IPS DF 4.7 (cell line): ENCODE measurements around the gene LAMA1.
"Not testable (repeated sequence)": the region's sequence is repeated elsewhere in the genome, so short reads cannot be mapped to it uniquely, and the experiment has no call there.

Experiments
- DNase-seq: peaks from one replicate; pipeline ENCODE4 v3.0.0-alpha.2; 2013; ENCODE audit warnings: low spot score; ENCODE audit errors: extremely low read depth

The LAMA1 gene, protein sequence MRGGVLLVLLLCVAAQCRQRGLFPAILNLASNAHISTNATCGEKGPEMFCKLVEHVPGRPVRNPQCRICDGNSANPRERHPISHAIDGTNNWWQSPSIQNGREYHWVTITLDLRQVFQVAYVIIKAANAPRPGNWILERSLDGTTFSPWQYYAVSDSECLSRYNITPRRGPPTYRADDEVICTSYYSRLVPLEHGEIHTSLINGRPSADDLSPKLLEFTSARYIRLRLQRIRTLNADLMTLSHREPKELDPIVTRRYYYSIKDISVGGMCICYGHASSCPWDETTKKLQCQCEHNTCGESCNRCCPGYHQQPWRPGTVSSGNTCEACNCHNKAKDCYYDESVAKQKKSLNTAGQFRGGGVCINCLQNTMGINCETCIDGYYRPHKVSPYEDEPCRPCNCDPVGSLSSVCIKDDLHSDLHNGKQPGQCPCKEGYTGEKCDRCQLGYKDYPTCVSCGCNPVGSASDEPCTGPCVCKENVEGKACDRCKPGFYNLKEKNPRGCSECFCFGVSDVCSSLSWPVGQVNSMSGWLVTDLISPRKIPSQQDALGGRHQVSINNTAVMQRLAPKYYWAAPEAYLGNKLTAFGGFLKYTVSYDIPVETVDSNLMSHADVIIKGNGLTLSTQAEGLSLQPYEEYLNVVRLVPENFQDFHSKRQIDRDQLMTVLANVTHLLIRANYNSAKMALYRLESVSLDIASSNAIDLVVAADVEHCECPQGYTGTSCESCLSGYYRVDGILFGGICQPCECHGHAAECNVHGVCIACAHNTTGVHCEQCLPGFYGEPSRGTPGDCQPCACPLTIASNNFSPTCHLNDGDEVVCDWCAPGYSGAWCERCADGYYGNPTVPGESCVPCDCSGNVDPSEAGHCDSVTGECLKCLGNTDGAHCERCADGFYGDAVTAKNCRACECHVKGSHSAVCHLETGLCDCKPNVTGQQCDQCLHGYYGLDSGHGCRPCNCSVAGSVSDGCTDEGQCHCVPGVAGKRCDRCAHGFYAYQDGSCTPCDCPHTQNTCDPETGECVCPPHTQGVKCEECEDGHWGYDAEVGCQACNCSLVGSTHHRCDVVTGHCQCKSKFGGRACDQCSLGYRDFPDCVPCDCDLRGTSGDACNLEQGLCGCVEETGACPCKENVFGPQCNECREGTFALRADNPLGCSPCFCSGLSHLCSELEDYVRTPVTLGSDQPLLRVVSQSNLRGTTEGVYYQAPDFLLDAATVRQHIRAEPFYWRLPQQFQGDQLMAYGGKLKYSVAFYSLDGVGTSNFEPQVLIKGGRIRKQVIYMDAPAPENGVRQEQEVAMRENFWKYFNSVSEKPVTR (N-terminal part only)

DNA sequence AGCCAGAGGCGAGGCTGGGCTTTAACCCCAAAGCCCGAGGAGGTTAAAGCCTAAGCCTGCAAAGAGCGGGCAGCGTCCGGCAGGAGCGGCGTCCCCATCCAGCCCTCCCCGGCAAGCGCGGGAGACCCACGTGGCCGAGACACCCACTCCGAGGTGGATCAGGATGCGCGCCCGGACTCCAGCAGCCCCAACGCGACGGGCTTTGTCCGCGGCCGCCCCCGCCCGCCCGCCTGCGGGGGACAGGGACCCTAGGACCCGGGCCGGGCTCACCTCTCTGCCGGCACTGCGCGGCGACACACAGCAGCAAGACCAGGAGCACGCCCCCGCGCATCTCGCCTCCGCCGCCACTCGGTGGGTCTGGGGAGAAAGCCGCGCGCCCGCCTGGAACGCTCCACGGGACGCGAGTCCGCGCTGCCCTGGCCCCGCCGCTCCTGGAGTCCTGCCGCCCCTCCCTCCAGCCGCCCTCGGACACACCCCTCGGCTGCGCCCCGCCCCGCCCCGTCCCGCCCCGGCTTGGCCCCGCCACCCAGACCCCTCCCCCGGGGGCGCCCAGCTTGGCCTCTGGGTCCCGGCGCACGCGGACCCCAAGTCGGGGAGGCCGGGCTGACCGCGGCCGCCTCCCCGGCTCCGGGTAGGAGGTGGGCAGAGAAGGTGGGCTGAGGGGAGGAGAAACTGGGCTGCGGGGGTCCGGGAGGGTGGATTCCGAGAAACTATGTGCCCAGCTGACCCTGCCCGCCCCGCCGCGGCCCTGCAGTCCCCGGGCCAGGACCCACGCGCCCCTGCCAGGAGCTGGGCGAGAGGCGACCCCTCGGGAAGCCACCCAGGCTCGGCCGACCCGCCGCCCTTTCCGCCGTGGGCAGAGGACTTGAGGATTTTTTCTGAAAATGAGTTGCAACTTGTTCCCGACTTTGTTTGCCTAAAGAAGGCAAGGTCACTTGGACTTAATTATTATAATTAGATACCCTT is at the start of gene LAMA1:
Gene LAMA1 (minus strand): TSS at position 408 of the 966 bp plus-strand sequence. CDS start 77 bp downstream, at position 331.
- DNase-seq: no peak

DNA sequence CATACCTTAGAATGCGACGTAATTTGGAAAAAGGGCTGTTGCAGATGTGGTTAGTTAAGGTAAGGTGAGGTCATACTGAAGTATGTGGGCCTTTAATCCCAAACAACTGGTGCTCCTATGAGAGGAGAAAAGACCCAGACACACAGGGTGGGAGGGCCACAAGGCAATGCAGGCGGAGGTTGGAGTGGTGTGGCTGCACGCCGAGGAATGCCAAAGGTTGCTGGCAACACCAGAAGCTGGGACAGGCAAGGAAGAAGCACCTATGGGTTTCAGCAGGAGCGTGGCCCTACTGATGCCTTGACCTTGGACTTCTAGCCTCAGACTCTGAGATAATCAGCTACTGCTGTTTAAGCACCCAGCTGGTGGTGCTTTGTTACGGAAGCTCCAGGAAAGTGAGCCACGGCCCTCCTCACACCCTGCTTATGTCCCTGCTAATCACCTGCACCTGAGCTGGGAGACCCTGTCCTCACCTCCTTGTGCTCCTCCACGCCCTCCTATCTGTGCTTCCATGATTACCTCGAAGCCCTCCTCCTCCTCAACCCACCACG is 48.3 kb upstream of the LAMA1 start:
- no peak for DNase-seq

DNA sequence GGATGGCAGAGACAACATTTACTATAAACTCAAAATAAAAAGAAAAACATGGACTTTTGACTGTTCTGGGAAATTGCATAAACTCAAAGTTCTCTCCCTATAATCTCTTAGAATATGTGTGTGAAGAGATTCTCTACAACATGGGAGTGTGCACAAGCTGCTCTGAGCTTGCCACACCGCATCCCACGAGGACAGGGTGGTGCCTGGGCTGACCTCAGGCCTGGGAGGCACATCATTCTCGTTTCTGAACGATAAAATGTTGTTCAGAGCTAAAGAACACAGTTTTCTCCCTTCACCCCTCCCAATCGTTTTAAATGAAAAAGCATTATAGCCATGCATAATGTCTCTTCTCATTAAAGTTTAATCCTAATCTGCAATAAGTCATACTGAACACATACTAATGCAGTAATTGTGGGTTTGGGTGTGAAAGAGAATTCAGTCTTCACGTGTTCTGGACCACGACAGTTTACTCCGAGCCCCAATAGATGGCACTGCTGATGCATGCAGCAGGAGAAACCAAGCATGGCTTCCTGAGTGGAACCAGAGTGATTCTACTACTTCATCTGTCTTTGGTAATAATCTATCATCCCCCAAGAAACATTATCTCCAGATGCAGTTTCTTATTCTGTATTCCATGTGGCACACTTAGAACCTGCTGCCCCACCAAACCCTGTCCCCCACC is 46.9 kb upstream of the LAMA1 start:
- no peak for DNase-seq

DNA sequence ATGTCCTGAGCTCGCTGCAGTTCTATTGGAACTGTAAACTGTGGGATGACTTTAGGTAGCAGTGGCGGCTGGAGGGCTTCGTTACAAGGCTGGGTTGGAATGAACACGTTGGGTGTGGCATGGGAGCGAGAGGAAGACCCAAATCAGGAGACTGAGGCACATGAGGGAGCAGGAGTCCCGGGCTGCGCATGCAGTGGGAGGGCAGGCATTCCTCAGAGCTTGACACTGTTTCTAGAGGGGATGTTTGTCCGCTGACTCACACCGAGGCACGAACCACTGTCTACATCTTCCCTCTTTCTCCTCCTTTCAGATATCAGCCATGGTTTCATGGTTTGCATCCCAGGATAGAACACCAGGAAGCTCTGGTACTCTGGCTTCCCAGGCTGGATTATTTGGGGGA is 40.6 kb upstream of the LAMA1 start:
- no peak for DNase-seq

DNA sequence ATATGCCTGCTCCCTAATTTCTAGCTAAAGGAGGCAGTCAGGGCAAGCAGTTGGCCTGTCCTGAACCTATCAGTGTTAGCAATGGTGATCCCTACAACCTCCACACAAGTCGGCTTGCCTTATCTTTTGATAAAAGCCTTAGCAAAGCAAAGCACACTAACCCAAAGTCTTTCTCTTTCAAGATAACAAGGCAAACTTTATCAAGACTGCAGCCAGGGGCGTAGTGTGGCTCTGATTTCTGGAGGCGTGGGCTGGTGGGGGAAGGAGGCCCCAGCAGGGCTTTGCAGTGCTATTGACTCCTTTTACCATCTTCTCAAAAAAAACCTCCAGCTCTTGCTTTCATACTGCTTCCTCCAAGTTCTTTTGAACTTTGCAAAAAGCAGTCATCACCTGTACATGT is 40.2 kb upstream of the LAMA1 start:
- no peak for DNase-seq

DNA sequence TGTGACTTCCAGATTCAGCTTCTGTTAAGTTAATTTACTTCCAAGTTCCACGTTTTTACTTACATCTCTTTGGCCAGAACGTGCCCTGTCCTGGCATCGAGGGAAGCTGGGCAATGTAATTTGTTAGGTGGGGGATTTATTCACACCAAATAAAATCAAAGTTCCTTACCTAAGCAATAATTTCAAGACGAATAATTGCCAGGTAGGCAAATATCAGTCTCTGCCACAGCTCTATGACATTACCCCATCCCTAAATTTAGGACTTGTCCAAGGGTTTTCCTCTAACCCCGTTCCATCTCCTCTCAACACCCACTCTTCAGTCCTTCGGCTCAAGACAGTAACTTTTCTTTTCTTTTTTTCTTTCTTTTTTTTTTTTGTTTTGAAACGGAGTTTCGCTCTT is 38.3 kb upstream of the LAMA1 start:
- DNase-seq: no peak

DNA sequence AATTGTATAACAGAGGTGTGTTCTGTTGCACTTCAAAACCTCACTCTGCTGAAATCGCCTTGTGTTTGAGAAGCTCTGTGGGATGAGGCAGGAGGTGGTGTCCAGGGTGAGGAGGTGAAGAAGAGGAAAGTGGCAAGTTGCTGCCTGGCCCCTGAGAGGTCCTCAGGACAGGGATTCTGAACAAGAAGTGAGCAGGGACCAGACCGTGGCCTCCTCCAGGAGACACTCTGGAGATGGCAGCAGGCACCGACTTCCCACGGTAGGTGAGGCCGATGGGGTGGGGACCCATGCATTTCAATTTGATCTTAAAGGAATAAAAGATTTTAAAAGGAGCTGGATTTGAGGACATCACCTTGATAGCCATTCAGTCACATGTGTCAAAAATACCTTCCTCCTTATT is 37.5 kb upstream of the LAMA1 start:
- no peak for DNase-seq

DNA sequence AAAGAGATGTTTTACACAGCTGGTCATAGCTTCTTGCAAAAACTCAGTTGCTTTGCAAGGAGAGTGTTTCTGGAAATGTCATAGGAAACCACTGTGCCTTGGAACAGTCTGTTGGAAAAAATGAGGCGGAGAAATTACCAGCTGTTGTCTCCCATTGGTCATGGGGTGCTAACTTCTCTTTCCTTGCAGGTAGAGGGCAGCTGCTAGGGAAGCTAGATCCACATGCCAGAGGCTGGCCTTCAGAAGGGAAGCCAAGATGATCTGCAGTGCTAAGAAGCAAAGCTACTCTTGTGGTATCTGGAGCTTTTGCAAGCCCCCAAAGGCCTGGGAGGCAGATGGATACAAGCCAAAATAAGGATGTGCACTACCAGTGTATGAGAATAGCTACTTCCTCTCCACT is 34.8 kb upstream of the LAMA1 start:
- DNase-seq: no peak

DNA sequence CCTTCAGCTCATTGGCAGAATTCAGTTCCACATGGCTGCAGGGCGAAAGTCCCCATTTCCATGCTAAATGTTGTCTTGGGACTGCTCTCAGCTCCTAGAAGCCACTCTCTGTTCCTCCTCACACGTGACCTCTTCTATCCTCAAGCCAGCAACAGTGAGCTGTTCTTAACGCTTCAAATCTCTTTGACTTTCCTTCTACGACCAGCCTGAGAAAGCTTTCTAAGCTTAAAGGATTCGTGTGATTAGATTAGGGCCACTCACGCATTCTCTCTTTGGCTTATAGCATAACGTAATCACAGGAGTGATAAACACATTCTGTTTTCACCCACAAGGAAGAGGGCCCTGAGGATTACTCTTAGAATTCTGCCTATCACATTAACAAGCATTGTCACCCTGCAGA is 29.8 kb upstream of the LAMA1 start:
- no peak for DNase-seq

DNA sequence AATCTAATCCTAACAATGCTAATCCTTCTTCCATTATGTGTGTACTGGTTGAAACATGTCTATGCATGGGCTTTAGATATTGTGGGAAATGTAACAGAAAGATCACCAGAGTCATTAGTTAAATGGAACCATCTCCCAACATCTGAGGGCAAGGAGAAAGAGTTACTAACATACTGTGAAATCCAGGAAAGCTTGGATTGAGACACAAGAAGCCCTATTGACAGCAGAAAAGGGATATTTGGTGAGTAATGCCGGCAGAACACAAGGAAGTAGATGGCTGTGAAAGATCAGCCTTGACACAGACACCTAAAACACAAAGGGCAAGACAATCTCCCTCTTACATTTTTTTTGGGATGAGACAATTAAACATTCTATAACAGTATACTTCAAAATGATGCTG is 28.5 kb upstream of the LAMA1 start:
- no peak for DNase-seq

DNA sequence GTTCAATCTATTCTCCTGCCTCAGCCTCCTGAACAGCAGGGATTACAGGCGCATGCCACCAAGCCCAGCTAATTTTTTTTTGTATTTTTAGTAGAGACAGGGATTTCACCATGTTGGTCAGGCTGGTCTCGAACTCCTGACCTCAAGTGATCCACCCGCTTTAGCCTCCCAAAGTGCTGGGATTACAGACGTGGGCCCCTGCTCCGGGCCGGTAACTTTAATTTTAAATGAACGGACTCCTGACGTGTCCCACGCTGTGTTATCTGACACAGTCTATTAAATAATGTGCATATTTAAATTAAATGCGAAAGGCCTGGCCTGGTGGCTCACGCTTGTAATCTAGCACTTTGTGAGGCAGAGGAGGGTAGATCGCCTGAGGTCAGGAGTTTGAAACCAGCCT is 27.3 kb upstream of the LAMA1 start:
- DNase-seq: not testable (repeated sequence)

DNA sequence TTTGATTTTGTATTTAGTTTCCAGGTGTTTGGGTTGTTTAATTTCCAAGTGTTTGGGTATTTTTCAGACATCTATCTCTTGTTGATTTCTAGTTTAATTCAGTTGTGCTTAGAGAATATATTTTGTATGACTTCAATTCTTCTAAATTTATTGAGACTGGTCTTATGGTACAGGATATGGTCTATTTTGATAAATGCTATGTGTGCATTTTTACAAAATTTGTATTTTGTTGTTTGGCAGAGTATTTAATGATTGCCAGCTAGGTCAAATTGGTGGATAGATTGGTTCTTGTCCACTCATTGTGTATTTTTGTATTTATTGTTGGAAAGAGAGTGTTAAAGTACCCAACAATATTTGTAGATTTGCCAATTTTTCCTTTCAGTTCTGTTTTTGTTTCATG is 23.7 kb upstream of the LAMA1 start:
- no peak for DNase-seq

DNA sequence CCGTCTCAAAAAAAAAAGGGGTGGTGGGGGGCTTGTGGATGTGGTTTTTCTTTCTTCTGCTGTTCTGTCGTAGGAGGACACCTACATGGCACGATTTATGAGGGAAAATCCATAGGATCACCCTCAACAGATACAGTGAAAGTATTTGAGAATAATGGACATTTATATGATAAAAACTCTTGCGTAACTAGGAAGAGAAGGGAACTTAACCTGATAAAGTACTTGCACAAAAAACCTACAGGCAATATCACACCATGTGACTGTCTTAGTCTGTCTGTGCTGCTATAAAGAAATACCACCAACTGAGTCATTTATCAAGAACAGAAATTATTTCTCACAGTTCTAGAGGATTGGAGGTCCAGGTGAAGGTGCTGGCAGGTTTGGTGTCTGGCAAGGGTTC is 21.8 kb upstream of the LAMA1 start:
- DNase-seq: no peak

DNA sequence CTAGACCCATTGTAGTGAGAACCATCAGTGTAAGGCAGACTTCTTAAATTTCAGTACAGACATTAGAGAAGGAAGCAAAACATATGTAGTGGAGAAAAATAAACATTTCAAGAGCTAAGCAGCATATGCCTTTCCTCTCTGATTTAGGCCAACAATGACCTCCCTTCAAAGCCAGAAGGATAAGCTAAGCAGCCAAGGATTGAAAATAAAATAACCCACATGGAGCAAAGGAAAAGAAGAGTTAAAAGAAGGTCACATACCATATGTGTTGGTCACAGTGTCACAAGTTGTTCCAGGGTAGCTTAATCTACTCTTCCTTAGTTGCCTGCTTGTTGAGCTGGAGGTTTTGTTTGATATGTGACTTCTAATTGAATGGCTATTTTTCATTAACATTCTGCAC is 15.6 kb upstream of the LAMA1 start:
- no peak for DNase-seq

DNA sequence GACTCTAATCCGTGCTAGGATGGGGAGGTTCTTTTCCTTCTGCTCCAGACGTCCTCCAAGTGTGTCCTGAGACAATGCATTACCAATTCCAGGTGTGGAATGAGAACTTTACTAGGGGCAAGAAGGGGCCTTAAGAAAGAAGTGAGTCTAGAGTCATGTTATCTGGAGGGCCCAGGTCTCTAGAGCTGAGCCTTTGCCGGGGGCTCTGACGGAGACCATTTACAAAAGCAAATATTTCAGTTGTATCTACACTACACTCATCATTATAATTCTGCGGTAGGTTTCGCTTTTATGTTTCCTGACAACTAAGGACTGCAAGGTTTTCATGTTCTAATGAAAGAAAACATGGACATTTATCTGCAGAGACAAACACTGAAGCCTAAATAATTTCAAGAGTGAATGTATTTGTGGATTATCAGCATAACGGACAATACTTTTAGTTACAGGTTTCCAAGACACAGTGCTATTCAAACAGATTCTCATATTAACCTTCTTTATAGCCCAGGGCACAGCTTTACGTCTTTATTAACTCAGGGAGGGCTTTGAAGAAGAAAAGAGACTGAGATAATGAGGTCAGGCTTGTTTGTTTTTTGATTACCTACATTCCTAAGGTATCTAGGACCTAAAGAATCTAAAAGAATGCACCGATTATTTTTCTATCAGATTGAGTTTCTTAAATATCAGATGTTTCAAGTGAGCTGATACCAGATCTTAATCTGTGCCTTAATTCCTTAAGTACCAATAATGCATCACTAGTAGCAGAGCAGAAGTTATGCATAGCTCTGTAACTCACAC is 15.0 kb upstream of the LAMA1 start:
- DNase-seq: no peak

DNA sequence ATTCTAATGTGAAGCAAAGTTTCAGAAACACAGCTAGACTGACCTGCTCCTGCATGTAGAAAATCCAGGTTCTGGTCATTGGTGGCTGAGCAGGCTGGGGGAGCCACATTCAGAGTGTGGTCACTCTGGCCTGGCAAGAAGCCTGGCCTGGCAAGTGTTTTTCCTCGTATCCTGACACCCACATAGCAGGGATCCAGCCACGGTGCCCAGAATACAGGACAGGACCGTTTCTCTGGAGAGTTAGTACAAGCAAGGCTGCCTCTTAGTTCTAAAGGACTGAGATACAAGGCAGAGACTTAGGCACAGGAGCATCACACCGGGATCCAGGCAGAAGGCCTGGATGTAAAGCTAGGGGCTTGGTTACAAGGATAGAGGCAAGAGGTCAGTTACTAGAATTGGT is 4.8 kb upstream of the LAMA1 start:
- no peak for DNase-seq

DNA sequence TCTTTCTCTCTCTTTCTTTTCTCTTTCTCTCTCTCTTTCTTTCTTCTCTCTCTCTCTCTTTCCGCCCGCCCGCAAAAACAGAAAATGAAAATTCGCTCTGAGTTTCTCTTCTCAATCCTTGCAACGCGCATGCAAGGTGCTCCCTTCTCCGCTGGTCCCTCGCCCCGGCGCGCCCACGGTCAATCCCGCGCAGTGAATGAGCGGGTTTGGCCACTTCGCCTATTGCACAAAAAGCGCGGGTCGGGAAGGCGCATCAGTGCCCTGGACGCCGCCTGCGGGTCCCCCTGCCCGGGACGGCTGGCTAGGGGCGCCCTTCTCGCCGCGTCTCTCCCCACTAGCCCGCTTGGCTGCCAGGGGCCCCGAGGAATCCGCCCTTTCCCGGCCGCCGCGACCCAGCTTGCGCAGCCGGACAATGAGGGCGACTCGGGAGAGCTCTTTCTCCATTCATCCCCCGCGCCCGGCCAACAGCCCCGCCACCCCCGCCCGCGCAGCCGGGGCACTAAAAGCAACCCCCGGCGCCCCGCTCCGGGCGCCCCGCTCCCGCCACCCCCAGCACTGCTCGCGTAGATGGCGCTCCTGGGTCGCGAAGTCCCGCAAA is 706 bp downstream of the LAMA1 start:
- no peak for DNase-seq

DNA sequence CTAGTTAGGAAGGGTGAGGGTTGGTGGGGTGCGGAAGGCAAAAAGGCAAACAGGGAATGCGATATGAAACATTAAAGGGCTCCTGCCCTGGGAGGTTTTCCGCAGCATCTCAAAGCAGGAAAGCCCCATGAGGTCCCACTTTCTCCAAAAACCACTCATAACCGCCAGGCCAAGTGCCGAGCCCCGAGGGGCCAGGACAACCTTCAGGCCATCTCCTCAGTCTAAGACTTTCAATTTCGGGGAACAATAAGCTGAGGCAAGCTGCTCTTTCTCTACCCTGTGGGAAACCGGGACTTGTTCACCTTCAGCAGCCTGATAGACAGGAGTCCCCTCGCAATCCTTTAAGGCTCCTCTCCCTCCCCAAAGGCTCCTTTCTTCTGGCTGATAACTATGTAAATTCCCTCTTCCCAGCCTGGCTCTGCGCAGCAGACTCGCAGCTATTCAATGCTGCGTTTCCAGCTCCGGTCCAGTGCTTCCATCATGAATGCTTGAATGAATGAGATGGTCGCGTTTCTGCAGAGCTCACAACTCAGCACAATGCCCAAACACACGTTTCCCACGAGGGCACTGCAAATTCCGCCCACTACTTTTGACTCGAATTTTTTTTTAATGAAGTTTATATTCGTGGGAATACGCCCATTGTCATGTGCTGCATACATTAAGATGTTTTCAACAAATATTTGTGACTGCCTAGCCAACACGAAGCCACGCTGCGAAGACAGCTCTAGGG is 1.4 kb downstream of the LAMA1 start:
- DNase-seq: no peak
